ENCODE data around the gene ADGRG2. TPM values are rescaled to one million over a fixed set of nuclear protein-coding genes. Genes with fewer than 3 reads are reported as not detected.

ADGRG2 gene
- total RNA-seq, 1 donor from 2014 or later: not detected

DNA sequence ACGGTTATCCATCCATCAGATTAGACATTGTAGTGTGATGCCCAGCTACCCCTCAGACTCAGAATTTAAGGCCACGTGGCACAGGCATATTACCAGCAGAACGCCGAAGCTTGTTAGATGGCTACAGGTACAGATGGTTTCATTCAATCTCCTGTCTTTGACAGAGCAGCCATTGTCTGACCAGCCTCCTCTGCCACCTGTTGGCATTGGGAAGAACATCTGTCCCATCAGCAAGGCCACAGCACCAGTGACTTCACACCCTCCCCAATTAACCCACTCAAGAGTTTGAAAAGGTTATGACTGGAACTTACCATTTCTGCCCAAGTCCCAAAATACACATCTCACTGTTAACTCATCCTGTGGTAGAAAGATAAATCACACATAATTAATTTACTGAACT is 116.4 kb downstream of the ADGRG2 start:
- intact Hi-C loops (cut with micrococcal nuclease): no loop called here

- intact Hi-C loops (cut with micrococcal nuclease): no loop called here
These were observed 118.5 kb downstream of the ADGRG2 start for GRCh38 chrX:19003756-19004155.

- intact Hi-C loops (cut with micrococcal nuclease): no loop called here
These were observed 123.6 kb downstream of the ADGRG2 start for GRCh38 chrX:18998653-18999052.

DNA sequence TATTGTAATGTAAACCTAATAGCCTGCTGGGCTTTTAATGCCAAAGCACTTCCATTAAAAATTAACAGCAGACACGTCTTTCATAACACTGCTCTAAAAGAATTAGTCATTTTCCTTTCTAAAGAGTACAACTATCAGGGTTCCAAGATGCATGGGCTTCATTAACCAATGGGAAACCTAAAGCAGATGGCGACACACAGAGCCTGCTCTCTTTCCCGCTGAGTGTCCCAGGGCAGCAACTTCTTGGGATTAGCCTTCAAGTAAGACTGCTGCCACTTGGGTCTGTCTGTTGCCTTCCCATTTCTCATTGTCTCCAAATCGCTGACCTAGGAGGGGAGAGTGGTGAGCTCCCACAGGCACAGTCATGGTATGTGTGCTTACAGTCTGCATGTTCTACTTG is 124.4 kb downstream of the ADGRG2 start:
- intact Hi-C loops (cut with micrococcal nuclease): no loop called here

DNA sequence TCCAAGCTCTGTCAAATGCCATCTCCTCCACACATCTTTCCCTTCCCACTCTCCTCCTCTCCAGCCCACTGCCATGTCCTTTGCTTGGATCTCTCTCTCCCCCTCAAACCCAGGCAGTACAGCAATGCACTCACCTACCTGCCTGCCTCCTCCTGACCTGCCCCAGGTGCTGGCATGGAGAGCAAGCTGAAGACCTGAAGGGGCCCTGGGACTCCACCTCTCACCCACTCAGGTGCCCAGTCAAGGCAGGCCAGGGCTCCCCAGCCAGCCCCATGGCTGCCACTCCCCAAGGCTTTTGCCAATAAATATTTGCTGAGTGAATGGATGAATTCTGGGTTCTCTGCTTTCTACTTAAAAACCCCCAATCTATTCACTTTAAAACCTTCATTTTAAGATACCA is 125.7 kb downstream of the ADGRG2 start:
- intact Hi-C loops (cut with micrococcal nuclease): no loop called here

- intact Hi-C loops (cut with micrococcal nuclease): no loop called here
These were observed 127.0 kb downstream of the ADGRG2 start for GRCh38 chrX:18995221-18995620.

GRCh38 chrX:18994713-18995112 is 127.6 kb downstream of the ADGRG2 start:
- intact Hi-C loops (cut with micrococcal nuclease): no loop called here

DNA sequence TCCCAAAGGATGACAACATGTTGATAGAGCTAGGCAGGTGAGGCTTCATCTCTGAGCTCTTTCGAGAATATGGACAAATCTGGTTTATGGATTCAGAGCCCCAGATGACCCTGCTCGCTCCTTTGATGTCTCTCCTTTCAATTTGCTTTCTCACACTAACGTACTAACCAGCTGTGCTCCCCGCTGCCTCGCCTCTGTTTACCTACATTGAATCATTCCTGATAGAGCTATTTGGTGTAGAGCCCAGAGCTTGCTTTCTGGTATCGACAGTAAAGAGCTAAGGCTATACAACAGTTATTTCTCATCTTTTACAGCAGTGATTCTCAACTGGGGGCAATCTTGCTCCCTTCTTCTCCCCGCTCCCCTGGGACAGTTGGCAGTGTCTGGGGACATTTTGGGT is 129.4 kb downstream of the ADGRG2 start:
- intact Hi-C loops (cut with micrococcal nuclease): no loop called here

DNA sequence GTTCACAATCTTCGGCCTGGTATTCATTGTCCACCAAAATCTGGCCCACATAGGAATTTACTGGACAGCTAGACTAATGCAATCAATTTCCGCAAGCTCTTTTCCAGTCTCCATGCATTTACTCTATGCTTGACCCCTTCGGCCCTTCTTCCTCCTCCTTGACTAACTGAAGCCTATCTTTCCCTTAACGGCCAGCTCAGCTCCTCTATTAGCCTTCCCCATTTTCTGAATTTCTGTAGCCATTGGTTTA is 137.2 kb downstream of the ADGRG2 start:
- intact Hi-C loops (cut with micrococcal nuclease): loop anchor here (1.0 to 10.0 kb wide), 4 partner anchors 311 to 1160 kb away; partner anchors contain the start of genes BCLAF3 and EIF1AX

DNA sequence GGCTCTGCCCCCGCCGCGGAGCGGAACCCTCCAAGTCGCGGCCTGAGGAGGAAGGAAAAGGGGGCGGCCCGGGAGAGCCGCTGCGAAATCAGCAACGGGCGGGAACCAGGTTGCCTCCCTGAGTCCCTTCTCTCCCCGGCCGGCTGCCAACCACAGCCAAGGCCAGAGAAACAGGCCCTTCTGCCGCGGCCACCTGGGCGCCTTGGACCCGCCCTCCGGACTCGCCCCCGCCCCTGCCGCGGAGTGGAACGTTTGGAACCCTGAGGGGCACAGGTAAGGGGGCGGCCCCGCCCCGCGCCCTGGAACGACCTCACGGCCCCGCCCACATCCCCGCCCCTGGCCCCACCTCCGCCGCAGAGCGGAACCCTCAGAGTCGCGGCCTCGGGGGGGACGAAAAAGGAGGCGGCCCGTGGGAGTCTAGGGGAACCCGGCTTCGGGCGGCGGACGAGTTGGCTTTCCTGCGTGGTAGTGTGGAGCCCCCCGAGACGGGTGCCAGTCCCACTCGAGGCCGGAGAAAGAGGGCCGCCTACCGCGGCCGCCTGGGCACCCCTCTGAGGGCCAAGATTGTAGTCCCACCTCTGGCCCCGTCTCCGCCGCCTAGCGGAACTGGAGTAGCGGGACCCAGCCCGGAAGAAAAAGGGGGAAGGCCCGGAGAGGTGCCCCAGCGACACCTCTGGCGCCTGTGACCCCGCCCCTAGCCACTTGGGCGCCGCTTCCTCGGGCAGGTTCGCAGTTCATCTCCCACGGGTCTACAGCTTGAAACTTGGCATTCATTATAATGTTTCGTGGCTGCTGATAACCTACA is 137.7 kb downstream of the ADGRG2 start:
- intact Hi-C loops (cut with micrococcal nuclease): loop anchor here (1.0 to 10.0 kb wide), 10 partner anchors 30 to 1246 kb away; partner anchors contain the start of genes BCLAF3, CDKL5, EIF1AX and PDHA1

- intact Hi-C loops (cut with micrococcal nuclease): loop anchor here (1.0 to 10.0 kb wide), 9 partner anchors 30 to 1246 kb away; partner anchors contain the start of genes BCLAF3, CDKL5, EIF1AX and PDHA1
These were observed 138.4 kb downstream of the ADGRG2 start, which contains the start of gene PHKA2 for GRCh38 chrX:18983666-18984380. Gene PHKA2 (minus strand): TSS chrX:18984114. CDS start chrX:18983932, 182 bp downstream.

- intact Hi-C loops (cut with micrococcal nuclease): loop anchor here (10.0 kb wide), 1 partner anchor 1164 kb away; the partner anchor contains the start of gene EIF1AX
These were observed 141.0 kb downstream of the ADGRG2 start for GRCh38 chrX:18981124-18981807.

DNA sequence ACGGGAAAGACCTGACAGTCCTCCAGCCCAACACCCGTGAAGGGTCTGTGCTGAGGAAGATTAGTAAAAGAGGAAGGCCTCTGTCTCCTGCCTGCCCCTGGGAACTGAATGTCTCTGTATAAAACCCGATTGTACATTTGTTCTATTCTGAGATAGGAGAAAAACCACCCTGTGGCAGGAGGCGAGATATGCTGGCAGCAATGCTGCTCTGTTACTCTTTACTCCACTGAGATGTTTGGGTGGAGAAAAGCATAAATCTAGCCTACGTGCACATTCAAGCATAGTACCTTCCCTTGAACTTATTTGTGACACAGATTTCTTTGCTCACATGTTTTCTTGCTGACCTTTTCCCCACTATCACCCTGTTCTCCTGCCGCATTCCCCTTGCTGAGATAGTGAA is 142.0 kb downstream of the ADGRG2 start:
- intact Hi-C loops (cut with micrococcal nuclease): loop anchor here (10.0 kb wide), 1 partner anchor 1165 kb away; the partner anchor contains the start of gene EIF1AX

- intact Hi-C loops (cut with micrococcal nuclease): no loop called here
These were observed 147.3 kb downstream of the ADGRG2 start for GRCh38 chrX:18974993-18975392.

- intact Hi-C loops (cut with micrococcal nuclease): no loop called here
These were observed 148.6 kb downstream of the ADGRG2 start for GRCh38 chrX:18973527-18974192.

GRCh38 chrX:18971506-18971905 is 150.8 kb downstream of the ADGRG2 start:
- intact Hi-C loops (cut with micrococcal nuclease): no loop called here

DNA sequence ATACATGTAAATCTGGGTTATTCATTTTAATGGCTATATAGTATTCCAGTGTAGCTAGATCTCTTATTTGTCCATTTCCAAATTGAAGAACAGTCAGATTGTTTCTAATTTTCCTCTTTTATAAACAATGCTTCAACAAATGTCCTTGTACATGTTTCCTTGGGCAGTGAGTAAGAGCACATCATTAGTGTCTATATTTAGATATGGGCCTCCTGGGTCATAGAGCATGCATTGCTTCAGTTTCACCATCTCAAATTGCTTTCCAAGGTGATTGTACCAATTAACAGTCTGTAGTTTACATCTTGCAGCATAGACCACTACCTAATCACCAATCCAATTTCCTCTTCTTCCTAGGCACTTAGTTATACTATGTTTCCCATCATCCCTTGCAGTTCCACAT is 151.8 kb downstream of the ADGRG2 start:
- intact Hi-C loops (cut with micrococcal nuclease): no loop called here

DNA sequence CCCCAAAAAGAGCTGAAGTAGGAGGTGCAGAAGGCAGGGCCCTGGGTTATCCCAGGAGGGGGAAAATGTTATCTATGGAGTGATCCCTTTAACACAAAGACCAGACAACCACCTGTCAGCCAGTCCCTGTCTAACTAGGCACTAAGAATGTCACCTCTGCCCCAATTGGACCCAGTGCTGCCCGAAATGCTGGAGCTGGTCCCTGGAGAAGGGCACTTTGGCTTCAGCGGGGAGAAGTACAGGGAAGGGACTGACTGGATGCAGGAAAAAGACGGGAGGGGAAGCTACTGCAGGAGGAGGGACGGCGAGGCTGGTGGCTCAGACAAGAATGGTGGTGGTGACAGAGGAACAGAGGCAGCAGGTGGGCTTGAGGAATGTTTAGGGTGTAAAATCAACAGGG is 155.6 kb downstream of the ADGRG2 start:
- intact Hi-C loops (cut with micrococcal nuclease): no loop called here

GRCh38 chrX:18964901-18965300 is 157.4 kb downstream of the ADGRG2 start:
- intact Hi-C loops (cut with micrococcal nuclease): no loop called here

- intact Hi-C loops (cut with micrococcal nuclease): no loop called here
These were observed 158.2 kb downstream of the ADGRG2 start for GRCh38 chrX:18964026-18964425.

GRCh38 chrX:18962329-18962728 is 159.9 kb downstream of the ADGRG2 start:
- intact Hi-C loops (cut with micrococcal nuclease): no loop called here

All from T-helper 1 cell treated with Interleukin-12 subunit alpha and Interleukin-12 subunit beta and Interleukin-4 antibody, amounts not matched to agents 30 ng/mL and 1 ng/mL, for 36 hours (primary cell).